NCI-H510A treated with DMSO at 0.1 percent for 48 hours (cell line): ENCODE measurements around the gene PHF21B.
"Not testable (repeated sequence)": the region's sequence is repeated elsewhere in the genome, so short reads cannot be mapped to it uniquely, and the experiment has no call there.

Experiments
- DNase-seq: peaks from one replicate; lab custom pipeline; 2025; lab: John Stamatoyannopoulos, UW

The PHF21B gene

GRCh38 chr22:45009606-45010531 lies at the start of gene PHF21B:
PHF21B (minus strand) TSS chr22:45010005; CDS start chr22:45009549, 456 bp downstream.
- peak; percentile 41 for DNase-seq

GRCh38 chr22:45059296-45059695 lies 49.5 kb upstream of the PHF21B start:
- DNase-seq, result no peak

- DNase-seq, result no peak
These were observed 48.8 kb upstream of the PHF21B start for GRCh38 chr22:45058622-45058912.

- no peak for DNase-seq
These were observed 46.1 kb upstream of the PHF21B start for GRCh38 chr22:45055936-45056335.

- DNase-seq, result no peak
These were observed 43.8 kb upstream of the PHF21B start for GRCh38 chr22:45053571-45053970.

- no peak for DNase-seq
These were observed 43.3 kb upstream of the PHF21B start for GRCh38 chr22:45053094-45053493.

- DNase-seq, result not testable (repeated sequence)
These were observed 42.9 kb upstream of the PHF21B start for GRCh38 chr22:45052665-45053064.

- no peak for DNase-seq
These were observed 42.1 kb upstream of the PHF21B start for GRCh38 chr22:45051946-45052345.

- no peak for DNase-seq
These were observed 41.6 kb upstream of the PHF21B start for GRCh38 chr22:45051419-45051818.

- DNase-seq, result no peak
These were observed 37.5 kb upstream of the PHF21B start for GRCh38 chr22:45047260-45047659.

GRCh38 chr22:45045208-45045607 lies 35.4 kb upstream of the PHF21B start:
- DNase-seq, result no peak

GRCh38 chr22:45042263-45042662 lies 32.5 kb upstream of the PHF21B start:
- no peak for DNase-seq

GRCh38 chr22:45039133-45039532 lies 29.3 kb upstream of the PHF21B start:
- DNase-seq, result no peak

- DNase-seq, result no peak
These were observed 26.3 kb upstream of the PHF21B start for GRCh38 chr22:45036154-45036553.

GRCh38 chr22:45034821-45035220 lies 25.0 kb upstream of the PHF21B start:
- no peak for DNase-seq

GRCh38 chr22:45034156-45034555 lies 24.4 kb upstream of the PHF21B start:
- no peak for DNase-seq

- DNase-seq, result no peak
These were observed 23.3 kb upstream of the PHF21B start for GRCh38 chr22:45033136-45033535.

- no peak for DNase-seq
These were observed 22.0 kb upstream of the PHF21B start for GRCh38 chr22:45031629-45032403.

- DNase-seq, result no peak
These were observed 19.7 kb upstream of the PHF21B start for GRCh38 chr22:45029501-45029900.

GRCh38 chr22:45026511-45026910 lies 16.7 kb upstream of the PHF21B start:
- no peak for DNase-seq

- DNase-seq, result no peak
These were observed 13.6 kb upstream of the PHF21B start for GRCh38 chr22:45023431-45023830.

GRCh38 chr22:45019861-45020655 lies 10.3 kb upstream of the PHF21B start:
- DNase-seq, result no peak
